Liver (tissue), 9 donors: ENCODE measurements around the gene FAM32A. TPM values are rescaled to one million over a fixed set of nuclear protein-coding genes. Genes with fewer than 3 reads are reported as not detected.

Experiments
- DNase-seq: peaks from one replicate; pipeline ENCODE4 v3.0.0-alpha.2; 2017; ENCODE audit warnings: low spot score
- H3K27ac ChIP-seq, 2 donors: one replicate each; pipeline ENCODE4 v1.7.0; 2013; ENCODE audit warnings: inconsistent platforms in 2 of 2, low read length in 2 of 2, control low read depth in 1 of 2, low read depth in 1 of 2, mild to moderate bottlenecking in 1 of 2
- H3K27me3 ChIP-seq, 4 donors: one replicate each; pipeline versions ENCODE4 v1.6.1 to v1.7.0; 2013; ENCODE audit warnings: low read length in 3 of 4, inconsistent platforms in 1 of 4, mild to moderate bottlenecking in 1 of 4, moderate library complexity in 1 of 4; ENCODE audit not compliant: control insufficient read depth in 4 of 4, insufficient read depth in 4 of 4
- H3K36me3 ChIP-seq, 4 donors: one replicate each; pipeline versions ENCODE4 v1.6.1 to v1.7.0; 2013; ENCODE audit warnings: low read length in 3 of 4, mild to moderate bottlenecking in 3 of 4, low read depth in 1 of 4, moderate library complexity in 1 of 4; ENCODE audit not compliant: control insufficient read depth in 4 of 4, insufficient read depth in 3 of 4
- H3K4me1 ChIP-seq, 4 donors: one replicate each; pipeline versions ENCODE4 v1.6.1 to v1.7.0; 2013; ENCODE audit warnings: low read length in 3 of 4, mild to moderate bottlenecking in 3 of 4, moderate library complexity in 1 of 4; ENCODE audit not compliant: control insufficient read depth in 4 of 4, insufficient read depth in 4 of 4
- H3K4me3 ChIP-seq, 3 donors: one replicate each; pipeline versions ENCODE4 v1.6.1 to v1.7.0; 2013; ENCODE audit warnings: low read length in 3 of 3, control low read depth in 1 of 3, low read depth in 1 of 3, mild to moderate bottlenecking in 1 of 3
- H3K9ac ChIP-seq, 2 donors: one replicate each; pipeline ENCODE4 v1.7.0; 2013; ENCODE audit warnings: low read length in 2 of 2, mild to moderate bottlenecking in 2 of 2, moderate library complexity in 2 of 2, control low read depth in 1 of 2, low read depth in 1 of 2
- H3K9me3 ChIP-seq, 4 donors: one replicate each; pipeline versions ENCODE4 v1.6.1 to v1.7.0; 2013; ENCODE audit warnings: low read length in 3 of 4; ENCODE audit not compliant: control insufficient read depth in 4 of 4
- ATF3 ChIP-seq: IDR thresholded peaks from 2 replicates; pipeline ENCODE4 v1.6.1; 2016; ENCODE audit warnings: antibody characterized with exemption
- EGR1 ChIP-seq, 2 donors: IDR thresholded peaks; 2 replicates each; pipeline ENCODE4 v1.6.1; 2016 to 2018; ENCODE audit warnings: antibody characterized with exemption in 2 of 2, low read depth in 2 of 2
- FOXA1 ChIP-seq: IDR thresholded peaks from 2 replicates; pipeline ENCODE4 v1.6.1; 2016; ENCODE audit warnings: antibody characterized with exemption
- FOXA2 ChIP-seq: IDR thresholded peaks from 2 replicates; pipeline ENCODE4 v1.6.1; 2016; ENCODE audit warnings: antibody characterized with exemption
- GABPA ChIP-seq, 2 donors: IDR thresholded peaks in 1 of 2; conservative IDR thresholded peaks in 1 of 2; 2 replicates each; pipeline ENCODE4 v1.6.1; 2016; ENCODE audit warnings: antibody characterized with exemption in 2 of 2, mild to moderate bottlenecking in 1 of 2, moderate library complexity in 1 of 2
- HNF4A ChIP-seq, 2 donors: conservative IDR thresholded peaks; 2 replicates each; pipeline ENCODE4 v1.6.1; 2016; ENCODE audit warnings: antibody characterized with exemption in 2 of 2, mild to moderate bottlenecking in 2 of 2
- HNF4G ChIP-seq: IDR thresholded peaks from 2 replicates; pipeline ENCODE4 v1.6.1; 2016; ENCODE audit warnings: antibody characterized with exemption
- JUND ChIP-seq, 2 donors: IDR thresholded peaks; 2 replicates each; pipeline ENCODE4 v1.6.1; 2016; ENCODE audit warnings: antibody characterized with exemption in 2 of 2
- MAX ChIP-seq: IDR thresholded peaks from 2 replicates; pipeline ENCODE4 v1.6.1; 2016; ENCODE audit warnings: antibody characterized with exemption
- NR2F2 ChIP-seq: IDR thresholded peaks from 2 replicates; pipeline ENCODE4 v1.6.1; 2016; ENCODE audit warnings: antibody characterized with exemption
- RAD21 ChIP-seq, 2 donors: IDR thresholded peaks; 2 replicates each; pipeline ENCODE4 v1.6.1; 2016; ENCODE audit warnings: antibody characterized with exemption in 2 of 2, mild to moderate bottlenecking in 2 of 2
- REST ChIP-seq: IDR thresholded peaks from 2 replicates; pipeline ENCODE4 v1.6.1; 2016; ENCODE audit warnings: antibody characterized with exemption, mild to moderate bottlenecking
- RXRA ChIP-seq, 2 donors: IDR thresholded peaks; 2 replicates each; pipeline ENCODE4 v1.6.1; 2017 to 2018; ENCODE audit warnings: antibody characterized with exemption in 2 of 2, mild to moderate bottlenecking in 1 of 2
- SP1 ChIP-seq: IDR thresholded peaks from 2 replicates; pipeline ENCODE4 v1.6.1; 2018; ENCODE audit warnings: antibody characterized with exemption, mild to moderate bottlenecking
- TAF1 ChIP-seq: conservative IDR thresholded peaks from 2 replicates; pipeline ENCODE4 v1.6.1; 2016; ENCODE audit warnings: antibody characterized with exemption, mild to moderate bottlenecking
- YY1 ChIP-seq: IDR thresholded peaks from 2 replicates; pipeline ENCODE4 v1.6.1; 2016; ENCODE audit warnings: antibody characterized with exemption, mild to moderate bottlenecking
- ZBTB33 ChIP-seq: IDR thresholded peaks from 2 replicates; pipeline ENCODE4 v1.6.1; 2016; ENCODE audit warnings: antibody characterized with exemption
- WGBS: extraction: QIAGEN DNeasy Blood & Tissue Kit; methylation state at CpG from one replicate; pipeline ENCODE4 v1.1.7; 2013; 5-methylcytosine and 5-hydroxymethylcytosine counted together
- polyA plus RNA-seq, 2 donors: library from polyadenylated mRNA; stranded (reverse) in 1 of 2; unstranded in 1 of 2; fragments of 200-250 nt in 1 of 2; fragments of >200 nt in 1 of 2; fragmentation: Nextera tagmentation in 1 of 2; extraction: Ambion mirVana in 1 of 2; gene quantifications; one replicate each; pipeline versions ENCODE4 v1.2.1 to v1.2.3, GENCODE V29; 2013 to 2015
- total RNA-seq, 2 donors: library from RNA; depleted of rRNA; stranded (reverse); fragments of >200 nt; gene quantifications; one replicate each; pipeline ENCODE4 v1.2.3, GENCODE V29; 2014
- donor health status: healthy.
- donor health status: healthy.
- donor health status: healthy.
- donor health status: healthy.
- donor health status: healthy.

Gene FAM32A
- total and polyA plus RNA-seq, 4 donors, result 46.2 to 60.2 (median 52.4) TPM

GRCh38 chr19:16160943-16161560, 24.2 kb upstream of the FAM32A start:
- TF ChIP-seq TAF1 (no peak), SP1 (no peak), NR2F2 (no peak), RXRA (IDR thresholded peaks at IDR 0.05) (no peak), MAX (no peak), ATF3 (no peak), FOXA1 (no peak)
- 80% methylated on average over 14 of the region's 14 CpGs for WGBS
- peaks cover 2 to 9% (median 6%) of the 10 kb centered on the region in 4 donors for H3K4me1 ChIP-seq
- no peak for DNase-seq
- H3K9ac ChIP-seq, result no peak overlapping the region
- no peaks in the 10 kb centered on the region for H3K9me3 ChIP-seq
- no peak overlapping the region for H3K4me3 ChIP-seq
- no peak overlapping the region for H3K27ac ChIP-seq
- H3K27me3 ChIP-seq, result no peaks in the 10 kb centered on the region
- no peaks in the 10 kb centered on the region for H3K36me3 ChIP-seq

- no peaks in the 10 kb centered on the region for H3K36me3 ChIP-seq
- peaks cover 2 to 9% (median 6%) of the 10 kb centered on the region in 4 donors for H3K4me1 ChIP-seq
- H3K27ac ChIP-seq, result no peak overlapping the region
- no peaks in the 10 kb centered on the region for H3K27me3 ChIP-seq
- H3K9ac ChIP-seq, result no peak overlapping the region
- no peak overlapping the region for H3K4me3 ChIP-seq
- WGBS, result 90% methylated on average over 3 of the region's 3 CpGs
- H3K9me3 ChIP-seq, result no peaks in the 10 kb centered on the region
- no peak for DNase-seq
- no peak for TF ChIP-seq HNF4G
- TF ChIP-seq RXRA (IDR thresholded peaks at IDR 0.05), result no peak
- TF ChIP-seq MAX, result no peak
- no peak for TF ChIP-seq EGR1 (IDR thresholded peaks at IDR 0.05; ENCODE audit: low read depth in 2 of 2)
- no peak for TF ChIP-seq FOXA2
These were observed 23.4 kb upstream of the FAM32A start for GRCh38 chr19:16161840-16162239.

- H3K27ac ChIP-seq, result peak overlapping the region in 1 of 2 donors; percentile 35
- DNase-seq, result no peak
- peak; percentile 98 for TF ChIP-seq SP1
- no peak for TF ChIP-seq ATF3
- TF ChIP-seq RAD21 (IDR thresholded peaks at IDR 0.05), result peak; percentile 36 to 57
- TF ChIP-seq JUND (IDR thresholded peaks at IDR 0.05), result peak; percentile 24 to 57
- no peak for TF ChIP-seq MAX
- TF ChIP-seq REST, result peak; percentile 82
- TF ChIP-seq FOXA1, result peak; percentile 25
- TF ChIP-seq GABPA (IDR thresholded peaks at IDR 0.05 in 1 of 2, conservative IDR thresholded peaks at IDR 0.05 in 1 of 2), result peak in 1 of 2 donors; percentile 18
- TF ChIP-seq FOXA2, result peak; percentile 25
- TF ChIP-seq EGR1 (IDR thresholded peaks at IDR 0.05; ENCODE audit: low read depth in 2 of 2), result peak in 1 of 2 donors; percentile 30
- no peak for TF ChIP-seq ZBTB33
- no peak for TF ChIP-seq TAF1
- peak; percentile 95 for TF ChIP-seq HNF4G
- TF ChIP-seq NR2F2, result peak; percentile 15
- TF ChIP-seq HNF4A (conservative IDR thresholded peaks at IDR 0.05), result peak; percentile 98 to 99
- TF ChIP-seq RXRA (IDR thresholded peaks at IDR 0.05), result peak; percentile 81
- peak; percentile 46 for TF ChIP-seq YY1
These were observed 20.9 kb upstream of the FAM32A start for GRCh38 chr19:16164222-16164890.

More at GRCh38 chr19:16164222-16164890, 20.9 kb upstream of the FAM32A start:
- Histone ChIP-seq H3K4me1 (peaks cover 2 to 9% (median 6%) of the 10 kb centered on the region in 4 donors), H3K27me3 (no peaks in the 10 kb centered on the region), H3K4me3 (no peak overlapping the region), H3K9me3 (no peaks in the 10 kb centered on the region), H3K9ac (no peak overlapping the region), H3K36me3 (no peaks in the 10 kb centered on the region)
- WGBS, result 70% methylated on average over 13 of the region's 13 CpGs
